C4-2B (cell line): Measurements from ENCODE around the gene GANAB.
A peak's percentile ranks its signal among the peaks of the same experiment; 100 is the strongest.

Source experiments
- H3K27ac ChIP-seq: fragments of 450-650 bp; 2 replicates; pipeline ENCODE4 v1.5.1; 2017
- ZFX ChIP-seq: fragments of 450-650 bp; IDR thresholded peaks from 2 replicates; pipeline ENCODE4 v1.6.1; 2017
- TF ChIP-seq, protein P1 (sequence below): fragments of 450-650 bp; conservative IDR thresholded peaks from 2 replicates; pipeline ENCODE4 v1.5.1; 2017; ENCODE audit warnings: mild to moderate bottlenecking

The GANAB gene

DNA sequence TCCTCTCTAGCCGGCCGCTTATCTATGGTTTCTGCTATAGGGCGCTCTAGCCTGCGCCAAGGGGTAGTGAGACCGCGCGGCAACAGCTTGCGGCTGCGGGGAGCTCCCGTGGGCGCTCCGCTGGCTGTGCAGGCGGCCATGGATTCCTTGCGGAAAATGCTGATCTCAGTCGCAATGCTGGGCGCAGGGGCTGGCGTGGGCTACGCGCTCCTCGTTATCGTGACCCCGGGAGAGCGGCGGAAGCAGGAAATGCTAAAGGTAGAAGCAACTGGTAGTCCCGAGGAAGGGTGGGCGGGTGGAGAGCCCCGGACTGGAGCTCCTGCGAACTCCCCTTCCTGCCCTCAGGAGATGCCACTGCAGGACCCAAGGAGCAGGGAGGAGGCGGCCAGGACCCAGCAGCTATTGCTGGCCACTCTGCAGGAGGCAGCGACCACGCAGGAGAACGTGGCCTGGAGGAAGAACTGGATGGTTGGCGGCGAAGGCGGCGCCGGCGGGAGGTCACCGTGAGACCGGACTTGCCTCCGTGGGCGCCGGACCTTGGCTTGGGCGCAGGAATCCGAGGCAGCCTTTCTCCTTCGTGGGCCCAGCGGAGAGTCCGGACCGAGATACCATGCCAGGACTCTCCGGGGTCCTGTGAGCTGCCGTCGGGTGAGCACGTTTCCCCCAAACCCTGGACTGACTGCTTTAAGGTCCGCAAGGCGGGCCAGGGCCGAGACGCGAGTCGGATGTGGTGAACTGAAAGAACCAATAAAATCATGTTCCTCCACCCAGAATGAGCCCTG is 25.4 kb upstream of the GANAB start, which contains the start of the genes LBHD1 and UQCC3:
Gene LBHD1 (minus strand): TSS at position 660 of the 782 bp plus-strand sequence. CDS start 2,236 bp downstream, outside the sequence.
Gene UQCC3 (plus strand): TSS at position 66 of the 782 bp plus-strand sequence. CDS start 73 bp downstream, at position 139.
- TF ChIP-seq, protein P1, sequence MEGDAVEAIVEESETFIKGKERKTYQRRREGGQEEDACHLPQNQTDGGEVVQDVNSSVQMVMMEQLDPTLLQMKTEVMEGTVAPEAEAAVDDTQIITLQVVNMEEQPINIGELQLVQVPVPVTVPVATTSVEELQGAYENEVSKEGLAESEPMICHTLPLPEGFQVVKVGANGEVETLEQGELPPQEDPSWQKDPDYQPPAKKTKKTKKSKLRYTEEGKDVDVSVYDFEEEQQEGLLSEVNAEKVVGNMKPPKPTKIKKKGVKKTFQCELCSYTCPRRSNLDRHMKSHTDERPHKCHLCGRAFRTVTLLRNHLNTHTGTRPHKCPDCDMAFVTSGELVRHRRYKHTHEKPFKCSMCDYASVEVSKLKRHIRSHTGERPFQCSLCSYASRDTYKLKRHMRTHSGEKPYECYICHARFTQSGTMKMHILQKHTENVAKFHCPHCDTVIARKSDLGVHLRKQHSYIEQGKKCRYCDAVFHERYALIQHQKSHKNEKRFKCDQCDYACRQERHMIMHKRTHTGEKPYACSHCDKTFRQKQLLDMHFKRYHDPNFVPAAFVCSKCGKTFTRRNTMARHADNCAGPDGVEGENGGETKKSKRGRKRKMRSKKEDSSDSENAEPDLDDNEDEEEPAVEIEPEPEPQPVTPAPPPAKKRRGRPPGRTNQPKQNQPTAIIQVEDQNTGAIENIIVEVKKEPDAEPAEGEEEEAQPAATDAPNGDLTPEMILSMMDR, result no peak
- peak; percentile 54; the same call in 1 of the 2 replicates for TF ChIP-seq ZFX

DNA sequence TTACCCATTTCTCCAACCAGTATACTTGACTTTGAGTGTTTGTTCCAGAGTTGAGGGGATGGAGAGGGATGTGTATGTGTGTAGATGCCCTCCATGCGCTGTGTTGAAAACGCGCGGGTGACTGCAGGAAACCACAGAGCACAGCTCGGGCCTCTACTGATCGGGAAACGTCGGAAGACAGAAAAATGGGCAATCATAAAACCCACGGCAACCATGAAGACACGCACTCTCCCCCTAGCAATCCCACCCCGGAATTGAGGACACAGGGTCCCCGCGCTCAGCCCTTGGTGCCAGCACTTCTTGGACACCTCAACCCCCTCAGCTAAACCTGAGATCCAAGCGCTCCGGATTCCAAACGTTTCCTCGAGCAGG is 24.8 kb upstream of the GANAB start:
- H3K27ac ChIP-seq, result peak overlapping the region; percentile 98
- TF ChIP-seq ZFX, result no peak
- TF ChIP-seq, protein P1, result no peak

More for the DNA sequence above, 25.4 kb upstream of the GANAB start, which contains the start of the genes LBHD1 and UQCC3:
- peak within 1 kb of the TSS; percentile 98 for H3K27ac ChIP-seq

DNA sequence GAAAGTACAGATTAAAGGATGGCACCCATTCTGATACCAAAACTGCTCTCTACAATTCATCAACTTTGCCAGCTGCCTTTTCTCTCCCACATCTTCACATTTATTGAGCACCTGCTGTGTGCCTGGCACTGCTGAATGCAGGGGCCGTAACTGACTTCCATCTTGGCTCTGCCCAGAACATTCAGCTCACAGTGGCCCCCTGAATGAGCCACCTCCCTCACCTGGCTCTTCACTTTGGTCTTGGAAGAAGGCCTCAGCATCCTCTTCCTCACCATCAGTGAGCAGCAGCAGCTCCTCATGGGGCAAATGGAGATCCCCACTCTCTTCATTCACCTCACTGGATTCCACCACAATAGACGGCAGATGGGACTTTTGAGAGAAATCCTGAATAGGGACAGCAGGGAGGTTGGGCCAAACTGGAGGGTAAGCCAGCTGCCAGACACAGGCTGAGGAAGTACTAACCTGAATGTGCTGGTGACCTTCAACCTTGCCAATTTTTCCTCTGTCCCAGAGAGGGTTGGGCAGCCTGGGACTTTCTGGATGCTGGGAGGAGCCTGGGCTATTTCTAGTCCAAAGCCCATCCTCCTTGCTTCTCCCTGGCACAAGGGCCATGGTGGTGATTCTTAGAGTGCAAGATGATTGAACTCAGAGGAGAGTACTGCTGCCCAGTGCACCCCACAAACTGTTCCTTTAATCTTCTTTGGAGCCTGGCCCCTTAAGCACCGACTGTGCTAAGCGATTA is 23.2 kb upstream of the GANAB start:
- TF ChIP-seq, protein P1, result no peak
- no peak for TF ChIP-seq ZFX
- peak overlapping the region; percentile 98 for H3K27ac ChIP-seq

DNA sequence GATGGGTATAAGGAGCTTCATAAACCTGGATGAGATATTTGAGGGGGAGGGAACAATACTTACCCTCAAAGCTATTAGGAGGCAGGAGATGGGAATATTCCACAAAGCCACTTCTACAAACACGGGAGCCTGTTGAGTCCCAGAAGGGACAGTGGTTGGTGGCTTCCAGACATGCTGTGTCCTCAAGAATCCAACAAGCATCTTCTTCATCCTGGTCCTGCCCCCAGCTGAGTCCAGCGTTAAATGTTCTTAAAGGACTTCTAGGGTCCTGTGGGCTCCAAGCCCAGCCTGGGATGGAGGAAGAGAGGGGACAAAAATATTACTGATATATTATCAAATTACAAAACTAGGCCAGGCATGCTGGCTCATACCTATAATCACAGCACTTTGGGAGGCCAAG is 21.0 kb upstream of the GANAB start:
- peak overlapping the region; percentile 98 for H3K27ac ChIP-seq
- TF ChIP-seq, protein P1, result no peak
- no peak for TF ChIP-seq ZFX

DNA sequence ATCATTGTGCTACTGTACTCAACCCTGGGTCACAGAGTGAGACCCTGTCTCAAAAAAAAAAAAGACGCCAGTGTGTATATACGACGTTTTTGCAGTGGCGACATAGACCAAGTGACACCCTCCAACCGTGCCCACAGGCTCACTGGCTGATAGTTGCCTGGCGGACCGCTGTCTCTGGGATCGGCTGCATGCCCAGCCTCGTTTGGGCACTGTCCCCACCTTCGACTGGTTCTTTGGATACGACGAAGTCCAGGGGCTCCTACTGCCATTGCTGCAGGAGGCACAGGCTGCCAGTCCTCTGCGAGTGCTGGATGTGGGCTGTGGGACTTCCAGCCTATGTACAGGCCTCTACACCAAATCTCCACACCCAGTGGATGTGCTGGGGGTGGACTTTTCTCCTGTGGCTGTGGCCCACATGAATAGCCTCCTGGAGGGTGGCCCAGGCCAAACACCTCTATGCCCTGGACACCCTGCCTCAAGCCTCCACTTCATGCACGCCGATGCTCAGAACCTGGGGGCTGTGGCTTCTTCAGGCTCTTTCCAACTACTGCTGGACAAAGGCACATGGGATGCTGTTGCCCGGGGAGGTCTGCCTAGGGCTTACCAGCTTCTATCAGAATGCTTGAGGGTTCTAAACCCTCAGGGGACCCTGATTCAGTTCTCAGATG is 20.0 kb upstream of the GANAB start:
- H3K27ac ChIP-seq, result peak overlapping the region; percentile 98
- TF ChIP-seq, protein P1, result no peak
- TF ChIP-seq ZFX, result no peak

DNA sequence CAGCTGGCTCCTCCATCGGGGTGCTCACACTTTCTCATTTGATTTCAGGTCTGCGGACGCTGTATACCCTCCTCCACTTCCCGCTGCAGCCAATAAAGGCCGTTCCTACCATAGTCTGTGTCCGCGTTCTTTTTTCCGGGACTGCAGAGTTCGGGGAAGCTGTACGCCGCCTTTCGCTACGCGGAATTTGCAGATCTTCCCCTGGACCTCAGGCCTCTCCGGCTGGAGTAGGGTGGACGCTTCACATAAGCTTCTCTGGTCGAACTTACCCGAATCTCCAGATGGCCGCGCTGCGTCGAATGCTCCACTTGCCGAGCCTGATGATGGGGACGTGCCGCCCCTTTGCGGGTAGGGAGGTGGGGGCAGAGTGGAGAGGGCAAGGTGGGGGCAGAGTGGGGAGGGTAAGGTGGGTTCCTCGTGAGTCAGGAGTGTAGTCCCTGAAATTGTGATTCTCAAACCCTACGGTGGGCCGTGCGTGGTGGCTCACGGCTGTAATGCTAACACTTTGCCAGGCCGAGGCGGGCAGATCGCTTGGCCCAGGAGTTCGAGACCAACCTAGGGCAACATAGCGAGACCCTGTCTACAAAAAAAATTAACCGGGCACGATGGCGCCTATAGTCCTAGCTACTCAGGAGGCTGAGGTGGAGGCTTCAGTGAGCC is 19.3 kb upstream of the GANAB start:
- 0 out of 2 replicates have a peak, but pooled peaks have one; percentile 30 for TF ChIP-seq ZFX
- TF ChIP-seq, protein P1, result no peak
- peak overlapping the region; percentile 98 for H3K27ac ChIP-seq
